GM19043 (cell line): ENCODE measurements around the gene MRPL4.
"Not testable (repeated sequence)": the region's sequence is repeated elsewhere in the genome, so short reads cannot be mapped to it uniquely, and the experiment has no call there.

ENCODE experiments used
- ATAC-seq: cut with Tn5 transposase; IDR thresholded peaks from one replicate; pipeline ENCODE4 v1.9.1; 2021; ENCODE audit warnings: low read depth; ENCODE audit not compliant: unreplicated experiment

The MRPL4 gene

GRCh38 chr19:10228920-10229319 lies 23.1 kb upstream of the MRPL4 start:
- no peak for ATAC-seq

- ATAC-seq: no peak
Observed at GRCh38 chr19:10230173-10230860, 21.7 kb upstream of the MRPL4 start.

GRCh38 chr19:10230861-10231611 lies 21.0 kb upstream of the MRPL4 start, which contains the start of gene S1PR2:
Gene S1PR2, minus strand, starts transcription at chr19:10231331. Its CDS starts 6,426 bp downstream, at chr19:10224905.
- ATAC-seq: no peak

GRCh38 chr19:10231612-10232228 lies 20.3 kb upstream of the MRPL4 start:
- no peak for ATAC-seq

GRCh38 chr19:10233946-10234345 lies 18.1 kb upstream of the MRPL4 start:
- no peak for ATAC-seq

GRCh38 chr19:10235003-10235402 lies 17.0 kb upstream of the MRPL4 start:
- ATAC-seq: no peak

- not testable (repeated sequence) for ATAC-seq
Observed at GRCh38 chr19:10235409-10235808, 16.6 kb upstream of the MRPL4 start.

- ATAC-seq: no peak
Observed at GRCh38 chr19:10237702-10238101, 14.3 kb upstream of the MRPL4 start.

- ATAC-seq: no peak
Observed at GRCh38 chr19:10238172-10238783, 13.7 kb upstream of the MRPL4 start.

GRCh38 chr19:10241826-10242449 lies 10.1 kb upstream of the MRPL4 start:
- not testable (repeated sequence) for ATAC-seq

- ATAC-seq: no peak
Observed at GRCh38 chr19:10243606-10244005, 8.4 kb upstream of the MRPL4 start.

- ATAC-seq: no peak
Observed at GRCh38 chr19:10245189-10245939, 6.7 kb upstream of the MRPL4 start.

- ATAC-seq: no peak
Observed at GRCh38 chr19:10246511-10246910, 5.5 kb upstream of the MRPL4 start.

GRCh38 chr19:10252707-10253106 lies 693 bp downstream of the MRPL4 start:
- no peak for ATAC-seq

- ATAC-seq: no peak
Observed at GRCh38 chr19:10254244-10254643, 2.2 kb downstream of the MRPL4 start.

- no peak for ATAC-seq
Observed at GRCh38 chr19:10255358-10255757, 3.3 kb downstream of the MRPL4 start.

GRCh38 chr19:10256551-10256950 lies 4.5 kb downstream of the MRPL4 start:
- no peak for ATAC-seq

- ATAC-seq: no peak
Observed at GRCh38 chr19:10256970-10257615, 5.1 kb downstream of the MRPL4 start.

- no peak for ATAC-seq
Observed at GRCh38 chr19:10258080-10258710, 6.2 kb downstream of the MRPL4 start.
